Activated T-helper 2 cell treated with anti-CD3 and anti-CD28 coated beads, Interferon-gamma antibody, Interleukin-2, Interleukin-4, amounts not matched to agents 10 μg/mL and 5 μg/mL and 100 μg/mL, durations not matched to agents 14 hours and 24 hours and 36 hours (primary cell): ENCODE data around the gene TRPC3. TPM values are rescaled to one million over a fixed set of nuclear protein-coding genes. Genes with fewer than 3 reads are reported as not detected.

Experiments used
- DNase-seq: peaks from one replicate; pipeline ENCODE4 v3.0.0; 2021; ENCODE audit warnings: low spot score
- H3K27ac Mint-ChIP-seq: one replicate; pipeline ENCODE4 v1.8.0; 2021; ENCODE audit warnings: mixed read lengths
- H3K27me3 Mint-ChIP-seq: one replicate; pipeline ENCODE4 v1.8.0; 2021; ENCODE audit warnings: low read depth, mixed read lengths
- H3K36me3 Mint-ChIP-seq: one replicate; pipeline ENCODE4 v1.8.0; 2021; ENCODE audit warnings: low read depth, mixed read lengths
- H3K4me1 Mint-ChIP-seq: one replicate; pipeline ENCODE4 v1.8.0; 2021; ENCODE audit warnings: low read depth, mixed read lengths
- H3K4me3 Mint-ChIP-seq: one replicate; pipeline ENCODE4 v1.8.0; 2021; ENCODE audit warnings: low read depth, mild to moderate bottlenecking, moderate library complexity, mixed read lengths
- H3K9me3 Mint-ChIP-seq: one replicate; pipeline ENCODE4 v1.8.0; 2021; ENCODE audit warnings: mixed read lengths
- intact Hi-C: fragments of 100-400 bp; cut with micrococcal nuclease; formaldehyde crosslinking; loops from one replicate; pipeline ENCODE4 v1.15.1; 2023
- total RNA-seq: library from RNA; stranded (reverse); gene quantifications from 2 replicates; pipeline ENCODE4 v1.2.3, GENCODE V29; 2022

TRPC3 gene
- total RNA-seq, 1 donor from 2014 or later = 0.64 TPM

GRCh38 chr4:121888134-121888533 is 63.7 kb downstream of the TRPC3 start:
- Mint-ChIP-seq H3K9me3 (no peaks in the 10 kb centered on the region), H3K4me1 (no peaks in the 10 kb centered on the region), H3K27ac (no peak overlapping the region)

DNA sequence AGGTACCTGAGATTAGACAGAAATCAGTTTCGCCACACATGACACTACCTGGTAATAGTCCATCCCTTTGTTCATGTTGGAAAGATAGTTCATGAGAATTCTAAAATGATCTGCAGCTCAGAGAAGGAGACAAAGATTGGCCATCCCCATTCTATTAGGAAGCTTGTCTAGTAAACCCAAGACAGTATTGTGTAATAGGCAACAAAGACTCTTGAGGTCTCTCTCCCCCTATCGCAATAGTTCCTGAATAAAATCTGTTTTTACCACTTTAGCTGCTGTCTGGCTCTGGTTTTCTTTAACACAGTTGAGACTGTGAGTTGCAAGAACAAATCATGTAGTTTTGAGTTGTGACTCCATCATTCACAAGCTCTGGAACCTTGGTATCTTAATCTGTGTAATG is 66.7 kb downstream of the TRPC3 start:
- Mint-ChIP-seq H3K27me3 (peaks cover 47% of the 10 kb centered on the region), H3K36me3 (no peaks in the 10 kb centered on the region), H3K4me3 (no peak overlapping the region), H3K27ac (no peak overlapping the region), H3K4me1 (no peaks in the 10 kb centered on the region), H3K9me3 (no peaks in the 10 kb centered on the region)
- intact Hi-C loops = no loop called here
- no peak for DNase-seq

More at GRCh38 chr4:121888134-121888533, 63.7 kb downstream of the TRPC3 start:
- no peak overlapping the region for H3K4me3 Mint-ChIP-seq
- intact Hi-C loops = no loop called here
- peaks cover 38% of the 10 kb centered on the region for H3K27me3 Mint-ChIP-seq
- no peaks in the 10 kb centered on the region for H3K36me3 Mint-ChIP-seq
- no peak for DNase-seq

DNA sequence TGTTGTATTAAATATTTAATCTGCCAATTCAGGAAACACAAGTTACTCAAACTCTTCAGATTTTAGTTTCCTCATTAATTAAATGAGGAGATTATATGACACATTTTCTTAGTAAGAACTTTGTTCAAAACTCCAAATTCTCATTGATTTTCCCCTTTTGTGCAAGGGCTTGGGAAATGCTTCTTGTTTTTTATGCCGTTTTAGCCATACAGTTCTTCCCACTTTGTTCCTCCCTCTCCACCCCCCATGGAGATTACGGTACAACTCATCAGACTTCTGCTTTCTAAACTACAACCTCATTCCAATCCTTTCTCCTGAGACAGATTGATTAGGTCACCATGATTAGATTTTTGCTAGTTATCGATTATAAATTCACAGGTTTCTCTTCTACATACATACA is 70.7 kb downstream of the TRPC3 start:
- Mint-ChIP-seq H3K36me3 (no peaks in the 10 kb centered on the region), H3K27ac (no peak overlapping the region), H3K4me1 (no peaks in the 10 kb centered on the region), H3K4me3 (no peak overlapping the region), H3K27me3 (peaks cover 54% of the 10 kb centered on the region), H3K9me3 (no peaks in the 10 kb centered on the region)
- no peak for DNase-seq
- intact Hi-C loops = no loop called here

GRCh38 chr4:121879135-121879534 is 72.7 kb downstream of the TRPC3 start:
- H3K36me3 Mint-ChIP-seq = no peaks in the 10 kb centered on the region
- H3K4me3 Mint-ChIP-seq = no peak overlapping the region
- no peak overlapping the region for H3K27ac Mint-ChIP-seq
- intact Hi-C loops = no loop called here
- peaks cover 48% of the 10 kb centered on the region for H3K27me3 Mint-ChIP-seq
- no peaks in the 10 kb centered on the region for H3K4me1 Mint-ChIP-seq
- no peak for DNase-seq
- H3K9me3 Mint-ChIP-seq = no peaks in the 10 kb centered on the region

- no peak for DNase-seq
- Mint-ChIP-seq H3K27me3 (peaks cover 49% of the 10 kb centered on the region), H3K27ac (no peak overlapping the region), H3K4me3 (no peak overlapping the region), H3K36me3 (no peaks in the 10 kb centered on the region), H3K4me1 (no peaks in the 10 kb centered on the region), H3K9me3 (no peaks in the 10 kb centered on the region)
- intact Hi-C loops = no loop called here
Measured at GRCh38 chr4:121877041-121877773, 74.7 kb downstream of the TRPC3 start.

DNA sequence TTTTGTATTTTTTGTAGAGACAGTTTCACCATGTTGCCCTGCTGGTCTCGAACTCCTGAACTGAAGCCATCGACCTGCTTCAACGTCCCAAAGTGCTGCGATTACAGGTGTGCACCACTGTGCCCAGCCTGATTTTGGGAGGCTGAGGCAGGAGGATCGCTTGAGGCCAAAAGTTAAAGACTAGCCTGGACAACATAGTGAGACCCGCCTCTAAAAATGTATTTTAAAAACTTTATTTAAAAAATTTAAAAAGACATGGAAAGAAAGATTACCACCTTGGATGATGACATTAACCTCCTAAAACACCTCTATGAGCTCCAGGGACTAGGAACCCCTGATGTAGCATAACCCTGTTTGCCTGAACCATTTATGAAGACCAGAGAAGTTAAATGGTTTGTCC is 75.8 kb downstream of the TRPC3 start:
- no peaks in the 10 kb centered on the region for H3K9me3 Mint-ChIP-seq
- H3K36me3 Mint-ChIP-seq = no peaks in the 10 kb centered on the region
- intact Hi-C loops = no loop called here
- peaks cover 45% of the 10 kb centered on the region for H3K27me3 Mint-ChIP-seq
- H3K27ac Mint-ChIP-seq = no peak overlapping the region
- no peak overlapping the region for H3K4me3 Mint-ChIP-seq
- no peak for DNase-seq
- peaks cover under 1% of the 10 kb centered on the region for H3K4me1 Mint-ChIP-seq

GRCh38 chr4:121875652-121876051 is 76.2 kb downstream of the TRPC3 start:
- no peak overlapping the region for H3K27ac Mint-ChIP-seq
- peaks cover 5% of the 10 kb centered on the region for H3K4me1 Mint-ChIP-seq
- no peaks in the 10 kb centered on the region for H3K9me3 Mint-ChIP-seq
- H3K36me3 Mint-ChIP-seq = no peaks in the 10 kb centered on the region
- H3K4me3 Mint-ChIP-seq = no peak overlapping the region
- no peak for DNase-seq
- H3K27me3 Mint-ChIP-seq = peaks cover 42% of the 10 kb centered on the region
- intact Hi-C loops = no loop called here

GRCh38 chr4:121873604-121874003 is 78.3 kb downstream of the TRPC3 start:
- no peak for DNase-seq
- peaks cover 4% of the 10 kb centered on the region for H3K36me3 Mint-ChIP-seq
- intact Hi-C loops = no loop called here
- peaks cover 33% of the 10 kb centered on the region for H3K27me3 Mint-ChIP-seq
- no peak overlapping the region for H3K27ac Mint-ChIP-seq
- H3K9me3 Mint-ChIP-seq = no peaks in the 10 kb centered on the region
- no peak overlapping the region for H3K4me3 Mint-ChIP-seq
- H3K4me1 Mint-ChIP-seq = peaks cover 15% of the 10 kb centered on the region

GRCh38 chr4:121869841-121870822 is 81.7 kb downstream of the TRPC3 start, which contains the start of gene BBS7:
Gene BBS7, minus strand, starts transcription at chr4:121870474. Its CDS starts 161 bp downstream, at chr4:121870313.
- Mint-ChIP-seq H3K4me1 (peaks cover 15% of the 10 kb centered on the region), H3K27me3 (peaks cover 17% of the 10 kb centered on the region), H3K36me3 (peaks cover 27% of the 10 kb centered on the region), H3K4me3 (peak within 1 kb of the TSS; percentile 96), H3K9me3 (no peaks in the 10 kb centered on the region), H3K27ac (peak within 1 kb of the TSS; percentile 80)
- peak; percentile 92 for DNase-seq
- intact Hi-C loops = loop anchor here (1.0 kb wide), 2 partner anchors 46 to 69 kb away; partner anchors contain the start of gene EXOSC9

DNA sequence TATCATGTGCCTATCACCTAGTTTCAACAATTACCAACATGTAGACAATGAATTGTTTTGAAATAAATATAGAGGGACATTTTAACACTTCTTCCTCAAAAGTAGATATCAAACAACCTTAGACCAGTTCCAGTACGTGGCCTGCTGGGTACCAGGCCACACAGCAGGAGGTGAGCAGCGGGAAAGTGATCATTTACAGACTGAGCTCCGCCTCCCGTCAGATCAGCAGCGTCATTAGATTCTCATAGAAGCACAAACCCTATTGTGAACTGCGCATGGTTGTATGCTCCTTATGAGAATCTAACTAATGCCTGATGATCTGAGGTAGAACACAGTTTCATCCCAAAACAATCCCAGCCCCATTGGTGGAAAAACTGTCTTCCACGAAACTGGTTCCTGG is 88.1 kb downstream of the TRPC3 start:
- Mint-ChIP-seq H3K27ac (no peak overlapping the region), H3K9me3 (no peaks in the 10 kb centered on the region), H3K4me3 (no peak overlapping the region), H3K4me1 (peaks cover 7% of the 10 kb centered on the region), H3K36me3 (peaks cover 39% of the 10 kb centered on the region), H3K27me3 (no peaks in the 10 kb centered on the region)
- DNase-seq = no peak
- intact Hi-C loops = no loop called here

- Mint-ChIP-seq H3K4me1 (peaks cover 4% of the 10 kb centered on the region), H3K27ac (no peak overlapping the region), H3K9me3 (no peaks in the 10 kb centered on the region), H3K4me3 (no peak overlapping the region), H3K27me3 (no peaks in the 10 kb centered on the region), H3K36me3 (peaks cover 26% of the 10 kb centered on the region)
- no peak for DNase-seq
- intact Hi-C loops = no loop called here
Measured at GRCh38 chr4:121861426-121861825, 90.4 kb downstream of the TRPC3 start.

- peaks cover 16% of the 10 kb centered on the region for H3K36me3 Mint-ChIP-seq
- H3K4me3 Mint-ChIP-seq = no peak overlapping the region
- no peak overlapping the region for H3K27ac Mint-ChIP-seq
- DNase-seq = no peak
- no peaks in the 10 kb centered on the region for H3K9me3 Mint-ChIP-seq
- no peaks in the 10 kb centered on the region for H3K27me3 Mint-ChIP-seq
- intact Hi-C loops = no loop called here
- H3K4me1 Mint-ChIP-seq = peaks cover 4% of the 10 kb centered on the region
Measured at GRCh38 chr4:121860121-121860520, 91.7 kb downstream of the TRPC3 start.

- H3K27me3 Mint-ChIP-seq = no peaks in the 10 kb centered on the region
- peaks cover 4% of the 10 kb centered on the region for H3K36me3 Mint-ChIP-seq
- no peak overlapping the region for H3K27ac Mint-ChIP-seq
- no peaks in the 10 kb centered on the region for H3K4me1 Mint-ChIP-seq
- no peaks in the 10 kb centered on the region for H3K9me3 Mint-ChIP-seq
- H3K4me3 Mint-ChIP-seq = no peak overlapping the region
- no peak for DNase-seq
- intact Hi-C loops = no loop called here
Measured at GRCh38 chr4:121851354-121851753, 100.5 kb downstream of the TRPC3 start.
